Aorta (tissue), 5 donors: ENCODE results near the gene PGA3. TPM values are rescaled to one million over a fixed set of nuclear protein-coding genes. Genes with fewer than 3 reads are reported as not detected.

ENCODE experiments used
- ATAC-seq: fragments of 200-7000 bp; cut with Tn5 transposase; one replicate; pipeline ENCODE4 v1.9.1; 2022; ENCODE audit warnings: moderate library complexity; ENCODE audit not compliant: low FRiP score
- DNase-seq, 2 donors: peaks; one replicate each; pipeline ENCODE4 v3.0.0-alpha.2; 2020
- H3K27ac ChIP-seq, 2 donors: one replicate each; pipeline ENCODE4 v1.5.1; 2013; ENCODE audit warnings: low read length in 2 of 2, mild to moderate bottlenecking in 2 of 2, moderate library complexity in 2 of 2, control low read depth in 1 of 2, inconsistent platforms in 1 of 2, low read depth in 1 of 2
- H3K27me3 ChIP-seq, 2 donors: one replicate each; pipeline ENCODE4 v1.6.1; 2013; ENCODE audit warnings: control low read depth in 1 of 2, low read length in 1 of 2, mild to moderate bottlenecking in 1 of 2, moderate library complexity in 1 of 2; ENCODE audit not compliant: insufficient read depth in 2 of 2, control insufficient read depth in 1 of 2
- H3K36me3 ChIP-seq, 2 donors: one replicate each; pipeline ENCODE4 v1.6.1; 2013; ENCODE audit warnings: control low read depth in 1 of 2, low read length in 1 of 2, mild to moderate bottlenecking in 1 of 2; ENCODE audit not compliant: insufficient read depth in 2 of 2, control insufficient read depth in 1 of 2
- H3K4me1 ChIP-seq, 2 donors: one replicate each; pipeline ENCODE4 v1.6.1; 2013; ENCODE audit warnings: low read length in 2 of 2, control low read depth in 1 of 2, mild to moderate bottlenecking in 1 of 2, moderate library complexity in 1 of 2; ENCODE audit not compliant: insufficient read depth in 2 of 2, control insufficient read depth in 1 of 2
- H3K4me3 ChIP-seq, 2 donors: one replicate each; pipeline ENCODE4 v1.5.1; 2013; ENCODE audit warnings: low read length in 2 of 2, control low read depth in 1 of 2, mild to moderate bottlenecking in 1 of 2
- H3K9me3 ChIP-seq: one replicate; pipeline ENCODE4 v1.6.1; 2013; ENCODE audit warnings: mild to moderate bottlenecking, low read length; ENCODE audit not compliant: control insufficient read depth
- WGBS, 2 donors: extraction: QIAGEN DNeasy Blood & Tissue Kit; methylation state at CpG; one replicate each; pipeline ENCODE4 v1.1.7; 2013; 5-methylcytosine and 5-hydroxymethylcytosine counted together
- intact Hi-C, 2 donors: fragments of 100-400 bp; cut with DNase I; formaldehyde crosslinking; loops; one replicate each; pipeline versions ENCODE4 v1.14.2 to v1.15.0; 2022
- polyA plus RNA-seq, 2 donors: library from polyadenylated mRNA; stranded (reverse); fragments of 200-250 nt; gene quantifications; one replicate each; pipeline ENCODE4 v1.2.3, GENCODE V29; 2013
- total RNA-seq, 2 donors: library from RNA; stranded (reverse); fragmentation: NEBNext Ultra II Directional; extraction: Animal tissue kit (Norgen Biotek cat#: 25700); gene quantifications; one replicate each; pipeline ENCODE4 v1.2.1, GENCODE V29; 2021
- donor health status: healthy with polysubstance abuse.
- donor health status: Bipolar disorder and iron deficiency.
- donor health status: DM: no; HTN: no; CAD: no.
- donor health status: DM: no; HTN: no; CAD: no.
- donor health status: DM: yes; HTN: yes; CAD: no.

Gene PGA3
- total and polyA plus RNA-seq, 4 donors: 1.8 to 9.5 (median 2.5) TPM; not detected in 1

DNA sequence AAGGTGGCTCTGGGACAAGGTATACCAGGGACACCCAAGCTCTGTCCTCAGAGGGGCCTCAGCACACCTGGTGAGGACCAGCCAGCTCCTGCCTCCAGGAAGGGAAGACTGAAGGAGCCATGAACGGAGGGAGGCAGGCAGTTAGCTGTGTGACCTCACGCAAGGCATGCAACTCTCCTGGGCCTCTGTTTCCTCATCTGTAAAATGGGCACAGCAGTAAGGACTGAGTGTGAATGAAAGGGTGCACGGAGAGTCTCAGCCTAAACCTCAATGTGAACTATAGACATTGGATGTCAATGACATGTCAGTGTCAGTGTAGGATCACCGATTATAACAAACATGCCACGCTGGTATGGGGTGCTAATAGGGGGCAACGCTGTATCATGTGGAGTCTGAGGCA is 56.0 kb downstream of the PGA3 start:
- Histone ChIP-seq H3K36me3 (peaks cover 0 to 2% of the 10 kb centered on the region in 2 donors), H3K27me3 (no peaks in the 10 kb centered on the region), H3K9me3 (no peaks in the 10 kb centered on the region), H3K4me3 (no peak overlapping the region), H3K27ac (no peak overlapping the region), H3K4me1 (no peaks in the 10 kb centered on the region)
- 95% methylated on average over 6 of the region's 6 CpGs for WGBS, 2 donors
- DNase-seq (no peak), ATAC-seq (no peak)
- intact Hi-C loops: no loop called here

Other genes with a start within 250 kb of the PGA3 start
- 1 to 10 TPM; 1.6 to 2.2 TPM for gene CD6, start 231.8 kb upstream of the PGA3 start, total RNA-seq
- gene CD6, start 231.8 kb upstream of the PGA3 start, polyA plus RNA-seq: 1 to 10 TPM; 1.3 TPM
- gene CD5, start 101.0 kb upstream of the PGA3 start, total RNA-seq: 1 to 10 TPM in 1 of 2 donors, under 1 TPM in 1; 0.58 to 1.7 TPM
- gene CD5, start 101.0 kb upstream of the PGA3 start, polyA plus RNA-seq: under 1 TPM in 1 of 2 donors, not detected in 1; 0.67 TPM
- 10 to 100 TPM; 29.8 to 39.9 TPM for gene VPS37C, start 42.1 kb upstream of the PGA3 start, total RNA-seq
- gene VPS37C, start 42.1 kb upstream of the PGA3 start, polyA plus RNA-seq: 10 to 100 TPM; 12.7 to 14.0 TPM
- gene PGA4, start 18.8 kb downstream of the PGA3 start, total RNA-seq: 1 to 10 TPM; 1.3 to 2.6 TPM
- gene PGA4, start 18.8 kb downstream of the PGA3 start, polyA plus RNA-seq: 1 to 10 TPM in 1 of 2 donors, under 1 TPM in 1; 0.74 to 6.3 TPM
- 1 to 10 TPM in 1 of 2 donors, not detected in 1; 1.0 TPM for gene PGA5, start 37.7 kb downstream of the PGA3 start, total RNA-seq
- under 1 TPM in 1 of 2 donors, not detected in 1; 0.10 TPM for gene PGA5, start 37.7 kb downstream of the PGA3 start, polyA plus RNA-seq
- gene VWCE, start 91.8 kb downstream of the PGA3 start, total RNA-seq: 1 to 10 TPM; 3.0 to 5.6 TPM
- gene VWCE, start 91.8 kb downstream of the PGA3 start, polyA plus RNA-seq: 1 to 10 TPM in 1 of 2 donors, not detected in 1; 2.0 TPM
- gene DDB1, start 129.6 kb downstream of the PGA3 start, total RNA-seq: 100 to 1,000 TPM; 134 to 148 TPM
- gene DDB1, start 129.6 kb downstream of the PGA3 start, polyA plus RNA-seq: 10 to 100 TPM; 44.2 to 80.1 TPM
- 10 to 100 TPM; 18.9 to 30.4 TPM for gene TKFC, start 129.7 kb downstream of the PGA3 start, total RNA-seq
- gene TKFC, start 129.7 kb downstream of the PGA3 start, polyA plus RNA-seq: 10 to 100 TPM; 23.1 to 82.0 TPM
- gene CYB561A3, start 158.4 kb downstream of the PGA3 start, total RNA-seq: 10 to 100 TPM; 19.1 to 36.4 TPM
- gene CYB561A3, start 158.4 kb downstream of the PGA3 start, polyA plus RNA-seq: 10 to 100 TPM; 20.2 to 47.4 TPM
- gene TMEM138, start 158.9 kb downstream of the PGA3 start, total RNA-seq: 10 to 100 TPM; 31.9 to 38.2 TPM
- gene TMEM138, start 158.9 kb downstream of the PGA3 start, polyA plus RNA-seq: 10 to 100 TPM; 41.3 to 71.3 TPM
- gene TMEM216, start 189.1 kb downstream of the PGA3 start, total RNA-seq: 10 to 100 TPM; 10.8 to 13.3 TPM
- gene TMEM216, start 189.1 kb downstream of the PGA3 start, polyA plus RNA-seq: 10 to 100 TPM; 14.0 to 14.4 TPM
- 10 to 100 TPM; 75.8 to 89.4 TPM for gene CPSF7, start 226.5 kb downstream of the PGA3 start, total RNA-seq
- 10 to 100 TPM; 19.8 to 54.2 TPM for gene CPSF7, start 226.5 kb downstream of the PGA3 start, polyA plus RNA-seq
- gene SDHAF2, start 226.6 kb downstream of the PGA3 start, total RNA-seq: 10 to 100 TPM; 33.0 to 40.0 TPM
- gene SDHAF2, start 226.6 kb downstream of the PGA3 start, polyA plus RNA-seq: 10 to 100 TPM; 32.3 to 37.7 TPM